NCI-H2081 (cell line): ENCODE measurements around the gene ORC3.
"Not testable (repeated sequence)": the region's sequence is repeated elsewhere in the genome, so short reads cannot be mapped to it uniquely, and the experiment has no call there.

ENCODE experiments used
- DNase-seq, 2 experiments: peaks; one replicate each; lab custom pipeline; 2025; lab: John Stamatoyannopoulos, UW

Gene ORC3

DNA sequence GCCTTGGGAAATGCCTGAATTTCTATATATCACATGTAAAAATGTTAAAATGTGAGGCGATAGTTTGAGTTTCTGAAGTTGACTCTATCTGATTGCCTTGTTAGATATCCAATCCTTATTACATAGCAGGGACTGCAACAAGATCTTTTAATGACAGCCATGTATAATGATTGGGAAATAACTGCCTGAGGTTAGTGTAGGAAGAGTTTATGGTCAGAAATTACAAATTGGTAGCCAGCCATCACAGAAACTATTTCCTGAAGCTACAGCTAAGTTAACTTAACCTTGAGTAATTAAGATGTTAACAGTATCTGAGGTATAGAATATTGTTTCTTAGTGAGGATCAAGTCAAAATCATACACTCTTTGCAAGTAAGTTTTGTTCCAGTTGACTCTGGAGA lies 71.1 kb downstream of the ORC3 start:
- DNase-seq = no peak

DNA sequence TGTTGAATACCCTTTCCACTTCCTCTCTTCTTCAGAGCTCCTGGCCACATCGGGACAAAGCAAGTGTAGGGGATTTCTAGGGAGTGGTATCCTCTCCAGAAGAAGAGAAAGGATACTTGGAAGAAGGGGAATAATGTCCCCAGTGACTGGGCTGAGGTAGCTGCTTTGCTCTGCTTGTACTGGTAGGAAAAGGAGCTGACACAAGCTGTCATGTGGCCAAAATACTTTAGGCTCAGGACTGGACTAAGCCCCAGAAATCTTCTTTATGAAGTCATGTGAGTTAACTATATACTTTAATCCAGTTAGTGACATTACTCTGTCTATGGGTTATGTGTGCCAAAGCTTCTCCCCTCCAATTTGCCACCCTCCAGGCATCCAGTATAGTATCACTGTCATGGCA lies 71.6 kb downstream of the ORC3 start:
- no peak for DNase-seq

DNA sequence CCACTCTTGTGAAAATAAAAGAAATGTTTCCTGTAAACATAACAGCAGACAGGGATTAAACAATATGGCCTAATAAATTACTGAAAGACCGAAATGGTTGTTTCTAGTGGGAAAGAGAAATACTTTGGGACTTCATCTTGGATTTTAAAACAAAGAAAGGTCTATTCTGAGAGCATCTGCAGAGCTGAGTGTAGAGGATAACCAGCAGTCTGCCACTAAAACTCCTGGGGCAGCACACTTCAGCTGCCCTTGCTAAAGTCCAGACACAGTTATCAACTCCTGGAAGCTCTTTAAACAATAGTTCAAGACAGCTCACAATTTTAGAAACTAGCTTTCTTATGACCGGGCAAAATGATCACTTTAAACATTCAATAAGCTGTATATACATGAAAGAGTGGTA lies 73.5 kb downstream of the ORC3 start:
- DNase-seq = no peak

DNA sequence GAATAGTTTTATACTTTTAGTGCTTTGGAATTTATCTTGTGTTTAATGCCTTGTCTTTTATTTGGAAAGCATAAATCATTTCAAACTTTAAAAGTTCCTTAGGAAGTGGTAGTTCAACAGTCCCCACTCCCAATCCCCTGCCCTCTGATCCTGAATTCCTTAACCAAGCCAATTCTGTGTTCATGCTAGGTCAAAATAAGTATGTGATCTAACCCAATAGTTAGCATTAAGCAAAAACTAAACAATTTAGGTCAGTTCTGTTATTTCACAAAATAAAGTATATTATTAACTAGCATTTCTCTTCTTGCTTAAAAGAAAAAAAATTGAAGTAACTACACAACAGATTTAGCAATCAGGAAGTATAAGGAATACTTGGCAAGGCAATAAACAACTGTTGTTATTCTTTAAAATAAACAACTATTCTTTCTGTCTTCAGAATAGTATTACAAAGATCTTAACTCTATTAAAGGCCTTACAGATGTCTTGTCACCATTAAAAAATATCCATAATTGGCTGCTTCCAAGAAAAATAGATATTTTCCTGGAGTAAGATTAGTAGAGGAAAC lies 75.1 kb downstream of the ORC3 start:
- no peak for DNase-seq

DNA sequence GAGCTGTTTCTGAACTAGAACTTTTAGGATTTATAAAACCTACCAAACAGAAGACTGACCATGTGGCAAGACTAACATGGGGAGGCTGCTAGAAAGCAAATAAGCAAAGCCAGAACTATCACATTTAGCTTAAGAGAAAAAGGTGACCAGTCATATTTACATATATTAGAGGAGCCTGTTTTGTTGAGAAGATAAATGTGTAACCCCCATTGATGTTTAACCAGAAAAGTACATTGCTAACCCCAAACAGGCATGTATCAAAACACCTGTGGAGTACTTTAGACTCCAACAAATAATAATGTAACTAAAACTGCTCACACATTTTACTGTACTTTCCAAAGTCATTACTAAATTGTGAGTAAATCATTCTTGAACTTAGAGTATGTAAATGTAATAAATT lies 77.1 kb downstream of the ORC3 start:
- no peak for DNase-seq

DNA sequence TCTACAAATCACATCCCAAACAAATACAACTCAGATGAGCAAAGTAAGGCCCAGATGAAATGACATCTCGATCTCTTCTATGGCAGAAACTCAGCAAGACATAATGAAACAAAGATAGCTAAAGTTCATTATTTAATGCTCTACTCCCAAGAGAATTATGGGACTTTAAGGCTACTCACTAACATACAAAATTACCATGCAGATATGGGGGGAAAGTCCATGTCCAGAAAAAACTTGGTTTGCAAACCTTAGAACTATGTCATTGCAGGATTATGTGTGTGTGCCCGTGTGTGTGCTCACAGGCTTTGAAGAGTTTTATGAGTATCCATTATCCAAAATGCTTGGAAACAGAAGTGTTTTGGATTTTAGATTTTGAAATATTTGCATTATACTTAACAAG lies 78.1 kb downstream of the ORC3 start:
- DNase-seq = no peak

DNA sequence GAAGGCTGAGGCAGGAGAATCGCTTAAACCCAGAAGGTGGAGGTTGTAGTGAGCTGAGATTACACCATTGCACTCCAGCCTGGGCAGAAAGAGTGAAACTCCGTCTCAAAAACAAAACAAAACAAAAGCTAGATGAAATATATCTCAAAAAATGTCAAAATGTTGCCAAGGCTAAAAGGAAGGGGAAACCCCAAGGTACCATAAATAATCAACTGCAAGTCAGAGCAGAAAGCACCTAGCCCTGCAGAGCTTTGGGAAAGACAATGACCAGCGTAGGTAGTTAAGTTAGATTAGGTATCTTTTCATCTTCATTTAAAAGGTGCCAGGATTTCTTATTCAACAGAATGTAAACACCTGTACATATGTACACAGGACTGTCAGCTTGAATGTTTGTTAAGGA lies 79.1 kb downstream of the ORC3 start:
- no peak for DNase-seq

DNA sequence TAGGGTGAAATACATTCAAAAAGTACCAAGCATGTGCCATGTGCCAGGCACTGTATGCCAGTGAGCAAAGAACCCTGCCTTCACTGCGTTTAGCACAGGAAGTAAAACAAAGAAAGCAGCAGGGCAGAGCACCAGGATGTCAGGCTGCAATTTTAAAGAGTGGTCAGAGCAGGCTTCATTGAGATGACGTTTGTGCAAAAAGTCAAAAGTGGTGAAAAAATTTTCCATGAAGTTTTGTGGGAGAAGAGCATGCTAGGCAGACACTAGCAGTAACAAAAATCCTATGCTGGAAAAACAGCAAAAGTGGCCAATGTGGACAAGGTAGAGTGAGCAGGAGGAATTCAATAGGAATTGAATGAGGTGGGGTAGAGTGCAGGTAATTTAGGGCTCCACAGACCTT lies 80.8 kb downstream of the ORC3 start:
- DNase-seq = no peak

DNA sequence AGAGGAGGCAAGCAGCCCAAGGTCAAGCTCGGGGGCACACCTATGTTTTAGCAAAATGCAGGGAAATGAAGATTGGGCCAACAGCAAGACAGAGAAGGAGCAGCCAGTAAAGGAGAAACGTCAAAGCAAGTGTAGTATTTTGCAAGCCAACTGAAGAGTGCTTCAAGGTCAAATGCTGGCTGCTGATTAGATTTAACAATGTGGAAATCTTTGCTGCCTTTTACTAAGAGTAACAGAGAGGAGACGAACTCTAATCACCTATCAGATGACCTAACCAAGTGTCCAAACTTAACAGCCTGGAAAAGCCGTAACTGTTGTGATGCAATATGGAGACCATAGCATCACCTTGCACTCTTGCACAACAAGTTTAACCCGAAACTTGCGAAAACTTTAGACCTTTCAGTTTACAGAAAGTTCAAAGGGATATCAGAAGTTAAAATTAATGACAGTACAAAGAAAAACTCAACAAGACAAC lies 81.7 kb downstream of the ORC3 start:
- no peak for DNase-seq

DNA sequence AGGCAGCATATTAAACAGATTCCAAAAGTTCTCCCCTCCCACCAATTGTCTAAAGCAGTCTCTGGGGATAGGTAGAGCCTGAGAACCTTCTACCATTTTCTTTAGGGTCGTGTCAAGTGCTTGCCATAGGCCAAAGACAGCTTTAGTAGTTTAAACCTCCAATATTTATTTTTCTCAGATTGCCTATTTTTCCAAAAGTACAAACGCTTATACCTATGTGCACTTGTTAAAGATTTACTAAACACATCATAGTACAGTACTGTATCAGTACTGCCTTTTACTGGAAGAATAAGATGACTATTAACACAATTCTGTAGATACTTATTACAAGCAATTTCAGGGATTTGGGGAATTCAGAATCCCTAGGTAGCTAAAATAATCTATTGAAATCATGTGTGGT lies 82.7 kb downstream of the ORC3 start:
- no peak for DNase-seq

DNA sequence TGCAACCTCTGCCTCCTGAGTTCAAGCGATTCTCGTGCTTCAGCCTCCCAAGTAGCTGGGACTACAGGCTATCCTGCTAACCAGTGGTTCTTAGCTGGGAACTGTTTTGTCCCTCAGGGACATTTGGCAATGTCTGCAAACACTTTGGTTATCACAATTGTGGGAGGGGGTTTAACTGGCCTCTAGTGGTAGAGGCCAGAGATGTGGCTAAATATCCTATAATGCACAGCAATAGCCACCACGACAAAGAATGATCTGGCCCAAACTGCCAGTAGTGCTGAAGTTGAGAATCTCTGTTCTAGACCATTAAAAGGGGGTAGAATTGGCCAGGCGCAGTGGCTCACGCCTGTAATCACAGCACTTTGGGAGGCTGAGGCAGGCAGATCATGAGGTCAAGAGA lies 83.3 kb downstream of the ORC3 start:
- no peak for DNase-seq

DNA sequence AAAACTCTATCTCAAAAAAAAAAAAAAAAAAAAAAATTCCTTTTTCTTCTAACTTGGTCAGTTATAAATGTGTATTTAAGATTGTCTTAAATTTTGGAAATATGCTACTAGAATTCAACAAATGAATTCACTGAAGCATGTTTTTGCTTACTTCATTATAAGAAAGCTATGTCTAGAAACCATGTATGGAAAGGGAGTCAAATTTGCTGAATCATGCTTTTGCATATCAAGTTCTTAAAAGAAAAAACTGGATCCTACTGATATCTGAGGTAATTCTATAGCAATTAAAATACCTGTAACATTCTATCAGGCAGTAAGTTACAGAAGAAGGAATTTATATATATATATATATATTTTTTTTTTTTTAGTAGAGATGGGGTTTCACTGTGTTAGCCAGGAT lies 84.4 kb downstream of the ORC3 start:
- no peak for DNase-seq

DNA sequence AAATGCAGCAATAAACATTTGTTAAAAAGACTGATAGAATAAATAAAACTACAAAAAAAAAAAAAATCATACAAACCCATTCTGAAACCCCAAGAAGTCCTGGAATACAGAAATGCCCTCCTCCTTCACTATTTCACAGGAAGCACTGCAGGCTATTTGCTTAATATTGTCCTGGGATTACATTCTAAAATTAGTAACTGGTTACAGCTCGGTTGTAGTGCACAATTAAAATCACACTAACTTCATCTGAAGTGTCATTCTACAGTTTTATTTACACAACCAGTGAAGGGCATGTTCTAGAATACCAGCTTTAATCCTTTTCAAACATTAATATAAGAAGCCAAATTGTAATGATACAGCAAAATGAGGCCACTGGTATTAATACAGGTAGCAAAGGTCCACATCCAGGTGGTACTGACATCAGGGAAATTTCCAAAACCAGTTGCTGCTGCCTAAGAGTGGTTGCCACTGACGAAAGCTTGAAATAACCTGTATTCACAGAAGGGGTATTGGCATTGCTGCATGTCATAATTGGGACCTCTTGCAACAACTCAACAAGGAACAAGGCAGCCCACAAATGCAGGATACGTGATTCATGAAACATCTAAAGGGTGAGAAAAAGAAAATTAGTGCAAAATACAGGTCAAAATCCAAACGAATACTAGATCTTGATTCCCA lies 85.2 kb downstream of the ORC3 start:
- no peak for DNase-seq

DNA sequence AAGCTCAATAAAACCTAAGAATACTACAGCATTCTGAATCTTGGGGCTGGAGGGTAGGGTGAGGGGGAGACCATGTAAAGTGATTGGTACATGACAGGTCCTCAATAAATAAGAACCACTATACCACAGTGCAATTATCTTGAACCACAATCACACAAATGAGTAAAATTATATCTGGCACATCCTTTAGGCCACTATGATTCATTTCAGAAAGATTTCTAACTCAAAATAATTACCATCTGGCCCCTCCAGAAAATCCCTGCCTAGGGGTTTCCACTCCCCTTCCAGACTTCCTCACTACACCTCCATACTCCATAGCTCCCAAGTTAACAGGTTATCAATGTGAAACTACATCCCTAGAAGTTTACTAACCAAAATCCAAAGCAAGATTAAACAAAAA lies 92.4 kb downstream of the ORC3 start:
- DNase-seq = no peak

DNA sequence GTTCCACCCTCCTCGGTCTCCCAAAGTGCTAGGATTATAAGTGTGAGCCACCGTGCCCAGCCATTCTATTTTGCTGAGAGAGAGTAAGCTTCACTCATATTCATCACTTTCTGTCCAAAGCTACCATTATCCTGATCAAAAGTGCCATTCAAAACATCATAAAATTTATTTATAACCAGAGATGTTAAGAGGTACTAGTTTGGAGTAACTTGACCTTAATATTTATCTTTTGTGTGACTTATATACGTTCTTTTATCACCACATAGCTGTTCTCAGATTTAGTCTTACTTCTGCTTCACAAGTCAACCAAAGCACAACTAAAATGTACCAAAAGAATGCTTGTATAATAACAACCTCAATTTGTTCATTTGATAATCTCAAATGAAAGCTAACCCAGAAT lies 94.0 kb downstream of the ORC3 start:
- no peak for DNase-seq

DNA sequence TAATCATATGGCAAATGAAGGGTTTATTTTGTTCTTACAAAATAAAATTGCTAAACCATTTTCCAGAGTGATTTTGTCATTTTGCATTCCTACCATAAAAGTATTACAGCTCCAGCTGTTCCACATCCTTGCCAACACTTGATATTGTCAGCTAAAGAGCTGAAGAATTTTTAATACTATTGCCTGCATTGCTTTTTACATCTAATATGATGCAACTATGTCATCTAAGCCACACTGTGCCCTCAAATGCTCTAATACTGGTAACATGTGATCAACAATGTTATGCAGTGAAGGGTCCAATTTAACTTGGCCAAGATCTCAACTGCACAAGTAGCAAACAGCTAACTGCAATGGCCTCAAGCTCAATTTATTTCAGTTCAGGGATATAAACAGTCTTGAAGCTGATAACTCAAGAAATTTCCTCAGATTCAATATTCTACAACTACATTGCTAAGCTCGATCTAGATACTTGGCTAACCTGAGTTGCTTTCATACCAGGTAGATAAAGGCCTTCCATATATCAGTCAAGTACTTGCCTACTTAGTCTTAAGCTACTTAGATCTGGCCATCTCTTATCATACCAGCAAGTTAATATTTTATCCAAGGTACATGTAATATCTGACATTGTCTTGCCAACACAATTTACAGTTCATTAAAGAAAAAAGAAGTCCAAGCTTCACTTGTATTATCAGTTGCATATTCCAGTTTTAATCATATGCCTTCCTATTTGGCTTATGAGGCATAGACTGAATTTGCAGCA lies 95.1 kb downstream of the ORC3 start:
- DNase-seq = no peak

DNA sequence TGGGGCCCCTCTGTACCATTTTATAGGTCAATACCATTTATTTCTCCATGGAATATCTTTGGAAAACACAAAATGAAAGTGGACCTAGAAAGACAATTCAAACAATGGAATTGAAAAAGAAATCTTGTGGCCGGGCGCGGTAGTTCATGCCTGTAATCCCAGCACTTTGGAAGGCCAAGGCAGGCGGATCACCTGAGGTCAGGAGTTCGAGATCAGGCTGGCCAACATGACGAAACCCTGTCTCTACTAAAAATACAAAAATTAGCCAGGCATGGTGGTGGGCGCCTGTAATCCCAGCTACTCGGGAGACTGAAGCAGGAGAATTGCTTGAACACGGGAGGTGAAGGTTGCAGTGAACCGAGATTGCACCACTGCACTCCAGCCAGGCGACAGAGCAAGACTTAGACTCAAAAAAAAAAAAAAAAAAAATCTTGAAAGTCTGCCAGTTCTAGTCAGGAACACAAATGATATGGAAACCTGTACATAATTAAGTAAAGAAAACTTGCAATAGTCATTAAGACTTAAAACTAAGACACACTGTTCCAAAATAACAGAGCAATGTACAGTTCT lies 96.8 kb downstream of the ORC3 start:
- DNase-seq = not testable (repeated sequence)

DNA sequence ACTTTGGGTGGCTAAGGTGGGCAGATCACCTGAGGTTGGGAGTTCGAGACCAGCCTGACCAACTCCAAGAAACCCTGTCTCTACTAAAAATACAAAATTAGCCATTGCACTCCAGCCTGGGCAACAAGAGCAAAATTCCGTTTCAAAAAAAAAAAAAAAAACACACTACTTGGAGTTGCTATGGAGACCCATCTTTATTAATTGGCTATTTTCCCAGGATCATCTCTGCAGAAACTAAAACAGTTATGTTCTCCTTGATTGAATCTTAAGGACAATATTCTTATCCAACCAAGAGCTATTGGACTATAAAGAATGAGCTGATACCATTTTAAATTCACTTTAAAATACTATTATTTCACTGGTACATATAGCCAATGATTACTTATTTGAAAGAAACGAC lies 97.4 kb downstream of the ORC3 start:
- DNase-seq = no peak

DNA sequence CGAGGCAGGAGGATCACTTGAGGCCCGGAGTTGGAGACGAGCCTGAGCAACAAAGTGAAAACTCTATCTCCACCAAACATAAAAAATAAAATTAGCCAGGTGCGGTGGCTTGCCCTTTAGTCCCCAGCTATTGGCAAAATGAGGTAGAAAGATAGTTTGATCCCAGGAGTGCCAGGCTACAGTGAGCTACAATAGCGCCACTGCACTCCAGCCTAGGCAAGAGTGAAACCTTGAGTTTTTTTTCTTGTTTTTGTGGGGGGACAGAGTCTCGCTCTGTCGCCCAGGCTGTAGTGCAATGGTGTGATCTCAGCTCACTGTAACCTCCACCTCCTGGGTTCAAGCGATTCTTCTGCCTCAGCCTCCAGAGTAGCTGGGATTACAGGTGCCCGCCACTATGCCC lies 98.0 kb downstream of the ORC3 start:
- not testable (repeated sequence) for DNase-seq

DNA sequence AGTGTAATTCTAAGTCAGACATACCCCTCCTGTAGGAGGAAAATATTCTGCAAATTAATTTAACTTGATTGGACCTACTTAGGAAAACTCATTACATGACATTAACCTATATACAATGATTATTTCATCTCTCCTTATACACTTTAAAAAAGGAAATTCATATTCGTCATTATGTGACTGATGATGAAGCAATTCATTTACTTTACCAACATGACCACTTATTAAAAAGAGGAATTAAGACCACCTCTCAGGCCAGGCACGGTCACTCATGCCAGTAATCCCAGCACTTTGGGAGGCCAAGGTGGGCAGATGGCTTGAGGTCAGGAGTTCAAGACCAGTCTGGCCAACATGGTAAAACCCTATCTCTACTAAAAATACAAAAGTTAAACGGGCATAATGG lies 100.5 kb downstream of the ORC3 start:
- no peak for DNase-seq

DNA sequence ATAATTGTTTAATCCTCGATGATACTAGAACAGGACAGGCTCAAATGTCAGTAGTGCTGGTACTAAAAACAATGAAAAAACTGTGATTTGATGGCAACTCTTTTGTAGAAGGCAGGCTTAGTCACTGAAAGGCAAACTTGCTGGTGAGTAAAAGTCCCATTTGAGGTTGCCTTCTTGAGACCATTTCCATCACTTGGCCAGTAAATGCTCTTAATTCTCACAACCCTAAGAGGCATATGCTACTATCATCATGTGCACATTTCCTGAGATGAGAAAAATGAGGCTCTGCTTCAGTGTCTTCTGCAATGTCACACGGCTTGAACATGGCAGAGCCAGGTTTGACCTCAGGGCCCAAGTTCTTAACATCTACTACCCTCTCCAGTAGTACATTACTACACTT lies 102.2 kb downstream of the ORC3 start:
- DNase-seq = no peak

DNA sequence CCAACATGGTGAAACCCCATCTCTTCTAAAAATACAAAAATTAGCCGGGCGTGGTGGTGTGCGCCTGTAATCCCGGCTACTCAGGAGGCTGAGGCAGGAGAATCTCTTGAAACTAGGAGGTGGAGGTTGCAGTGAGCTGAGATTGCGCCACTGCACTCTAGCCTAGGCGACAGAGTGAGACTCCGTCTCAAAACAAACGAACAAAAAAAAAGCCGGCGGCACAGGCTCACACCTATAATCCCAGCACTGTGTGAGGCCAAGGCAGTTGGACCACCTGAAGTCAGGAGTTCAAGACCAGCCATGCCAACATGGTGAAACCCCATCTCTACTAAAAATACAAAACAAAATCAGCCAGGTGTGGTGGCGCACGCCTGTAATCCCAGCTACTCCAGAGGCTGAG lies 106.9 kb downstream of the ORC3 start:
- not testable (repeated sequence) for DNase-seq
